H1 (cell line): ENCODE results near the gene ADGRV1. TPM values are rescaled to one million over a fixed set of nuclear protein-coding genes. Genes with fewer than 3 reads are reported as not detected.

Experiments
- GTF2F1 ChIP-seq: IDR thresholded peaks from 2 replicates; pipeline ENCODE4 v1.6.1; 2012; ENCODE audit warnings: low read depth, low read length, improper control_type of control experiment, borderline replicate concordance
- KDM5A ChIP-seq: fragments of 200-600 bp; IDR thresholded peaks from 2 replicates; pipeline ENCODE4 v1.7.1; 2012; ENCODE audit warnings: mild to moderate bottlenecking, low read length, inconsistent platforms, mixed read lengths
- MAFK ChIP-seq: IDR thresholded peaks from 2 replicates; pipeline ENCODE4 v1.6.1; 2012; ENCODE audit warnings: low read depth, mild to moderate bottlenecking, improper control_type of control experiment, low read length
- SIRT6 ChIP-seq: IDR thresholded peaks from one replicate; pipeline ENCODE4 v1.7.1; 2012; ENCODE audit warnings: low read length, inconsistent platforms
- SIX5 ChIP-seq: IDR thresholded peaks from 2 replicates; pipeline ENCODE4 v1.6.1; 2011; ENCODE audit warnings: mild to moderate bottlenecking, low read depth, low read length
- SP2 ChIP-seq: IDR thresholded peaks from 2 replicates; pipeline ENCODE4 v1.6.1; 2012; ENCODE audit warnings: mild to moderate bottlenecking, low read length, inconsistent platforms
- polyA plus RNA-seq, 7 experiments: library from polyadenylated mRNA; depleted of rRNA in 3 of 7; stranded (reverse) in 5 of 7; unstranded in 2 of 7; fragments of >200 nt in 5 of 7; fragments of 200-250 nt in 2 of 7; gene quantifications; 1 replicate in 5 of 7; 2 replicates in 1 of 7; 4 replicates in 1 of 7; pipeline versions ENCODE4 v1.2.1 to v1.2.3, GENCODE V29; 2011 to 2013; ENCODE audit warnings: missing spikeins in 2 of 7, mixed read lengths in 2 of 7
- total RNA-seq: library from RNA; stranded (reverse); fragmentation: NEBNext Ultra II Directional; extraction: Animal tissue kit (Norgen Biotek cat#: 25700); gene quantifications from 2 replicates; pipeline ENCODE4 v1.2.1, GENCODE V29; 2021
- TF ChIP-seq, protein P1 (sequence below): fragments of 300-600 bp; sonication (generic); IDR thresholded peaks from 2 replicates; pipeline ENCODE4 v1.7.1; 2012; ENCODE audit warnings: low read length, moderate library complexity, mild to moderate bottlenecking, inconsistent platforms; ENCODE audit not compliant: insufficient replicate concordance

The ADGRV1 gene
- total and polyA plus RNA-seq, 2 of the 8 experiments (the other 6 are each of a cell fraction or from before 2014, with no cell fraction given), result 53.1 to 62.2 TPM

DNA sequence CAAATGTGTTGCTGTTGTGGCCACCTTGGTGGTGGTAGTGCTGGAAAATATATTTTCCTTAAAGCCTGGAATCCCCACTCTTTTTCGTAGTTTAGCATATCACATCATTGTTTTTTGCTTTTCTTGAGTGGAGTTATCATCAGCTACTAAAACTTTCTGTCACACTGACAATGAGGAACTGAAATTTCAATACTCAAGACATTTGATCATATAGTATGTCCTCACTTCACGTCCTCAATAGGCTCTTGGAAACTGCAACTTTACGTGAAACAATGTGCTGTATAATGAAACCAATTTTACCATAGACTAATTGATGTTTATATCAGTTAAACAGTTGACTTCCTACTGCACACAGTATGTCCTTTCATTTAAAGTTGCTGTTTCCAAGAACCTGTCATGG lies 265.8 kb downstream of the ADGRV1 start (continued):
- TF ChIP-seq SIX5, result no peak
- TF ChIP-seq SP2, result no peak
- no peak for TF ChIP-seq KDM5A
- TF ChIP-seq SIRT6, result no peak
- TF ChIP-seq, protein P1, sequence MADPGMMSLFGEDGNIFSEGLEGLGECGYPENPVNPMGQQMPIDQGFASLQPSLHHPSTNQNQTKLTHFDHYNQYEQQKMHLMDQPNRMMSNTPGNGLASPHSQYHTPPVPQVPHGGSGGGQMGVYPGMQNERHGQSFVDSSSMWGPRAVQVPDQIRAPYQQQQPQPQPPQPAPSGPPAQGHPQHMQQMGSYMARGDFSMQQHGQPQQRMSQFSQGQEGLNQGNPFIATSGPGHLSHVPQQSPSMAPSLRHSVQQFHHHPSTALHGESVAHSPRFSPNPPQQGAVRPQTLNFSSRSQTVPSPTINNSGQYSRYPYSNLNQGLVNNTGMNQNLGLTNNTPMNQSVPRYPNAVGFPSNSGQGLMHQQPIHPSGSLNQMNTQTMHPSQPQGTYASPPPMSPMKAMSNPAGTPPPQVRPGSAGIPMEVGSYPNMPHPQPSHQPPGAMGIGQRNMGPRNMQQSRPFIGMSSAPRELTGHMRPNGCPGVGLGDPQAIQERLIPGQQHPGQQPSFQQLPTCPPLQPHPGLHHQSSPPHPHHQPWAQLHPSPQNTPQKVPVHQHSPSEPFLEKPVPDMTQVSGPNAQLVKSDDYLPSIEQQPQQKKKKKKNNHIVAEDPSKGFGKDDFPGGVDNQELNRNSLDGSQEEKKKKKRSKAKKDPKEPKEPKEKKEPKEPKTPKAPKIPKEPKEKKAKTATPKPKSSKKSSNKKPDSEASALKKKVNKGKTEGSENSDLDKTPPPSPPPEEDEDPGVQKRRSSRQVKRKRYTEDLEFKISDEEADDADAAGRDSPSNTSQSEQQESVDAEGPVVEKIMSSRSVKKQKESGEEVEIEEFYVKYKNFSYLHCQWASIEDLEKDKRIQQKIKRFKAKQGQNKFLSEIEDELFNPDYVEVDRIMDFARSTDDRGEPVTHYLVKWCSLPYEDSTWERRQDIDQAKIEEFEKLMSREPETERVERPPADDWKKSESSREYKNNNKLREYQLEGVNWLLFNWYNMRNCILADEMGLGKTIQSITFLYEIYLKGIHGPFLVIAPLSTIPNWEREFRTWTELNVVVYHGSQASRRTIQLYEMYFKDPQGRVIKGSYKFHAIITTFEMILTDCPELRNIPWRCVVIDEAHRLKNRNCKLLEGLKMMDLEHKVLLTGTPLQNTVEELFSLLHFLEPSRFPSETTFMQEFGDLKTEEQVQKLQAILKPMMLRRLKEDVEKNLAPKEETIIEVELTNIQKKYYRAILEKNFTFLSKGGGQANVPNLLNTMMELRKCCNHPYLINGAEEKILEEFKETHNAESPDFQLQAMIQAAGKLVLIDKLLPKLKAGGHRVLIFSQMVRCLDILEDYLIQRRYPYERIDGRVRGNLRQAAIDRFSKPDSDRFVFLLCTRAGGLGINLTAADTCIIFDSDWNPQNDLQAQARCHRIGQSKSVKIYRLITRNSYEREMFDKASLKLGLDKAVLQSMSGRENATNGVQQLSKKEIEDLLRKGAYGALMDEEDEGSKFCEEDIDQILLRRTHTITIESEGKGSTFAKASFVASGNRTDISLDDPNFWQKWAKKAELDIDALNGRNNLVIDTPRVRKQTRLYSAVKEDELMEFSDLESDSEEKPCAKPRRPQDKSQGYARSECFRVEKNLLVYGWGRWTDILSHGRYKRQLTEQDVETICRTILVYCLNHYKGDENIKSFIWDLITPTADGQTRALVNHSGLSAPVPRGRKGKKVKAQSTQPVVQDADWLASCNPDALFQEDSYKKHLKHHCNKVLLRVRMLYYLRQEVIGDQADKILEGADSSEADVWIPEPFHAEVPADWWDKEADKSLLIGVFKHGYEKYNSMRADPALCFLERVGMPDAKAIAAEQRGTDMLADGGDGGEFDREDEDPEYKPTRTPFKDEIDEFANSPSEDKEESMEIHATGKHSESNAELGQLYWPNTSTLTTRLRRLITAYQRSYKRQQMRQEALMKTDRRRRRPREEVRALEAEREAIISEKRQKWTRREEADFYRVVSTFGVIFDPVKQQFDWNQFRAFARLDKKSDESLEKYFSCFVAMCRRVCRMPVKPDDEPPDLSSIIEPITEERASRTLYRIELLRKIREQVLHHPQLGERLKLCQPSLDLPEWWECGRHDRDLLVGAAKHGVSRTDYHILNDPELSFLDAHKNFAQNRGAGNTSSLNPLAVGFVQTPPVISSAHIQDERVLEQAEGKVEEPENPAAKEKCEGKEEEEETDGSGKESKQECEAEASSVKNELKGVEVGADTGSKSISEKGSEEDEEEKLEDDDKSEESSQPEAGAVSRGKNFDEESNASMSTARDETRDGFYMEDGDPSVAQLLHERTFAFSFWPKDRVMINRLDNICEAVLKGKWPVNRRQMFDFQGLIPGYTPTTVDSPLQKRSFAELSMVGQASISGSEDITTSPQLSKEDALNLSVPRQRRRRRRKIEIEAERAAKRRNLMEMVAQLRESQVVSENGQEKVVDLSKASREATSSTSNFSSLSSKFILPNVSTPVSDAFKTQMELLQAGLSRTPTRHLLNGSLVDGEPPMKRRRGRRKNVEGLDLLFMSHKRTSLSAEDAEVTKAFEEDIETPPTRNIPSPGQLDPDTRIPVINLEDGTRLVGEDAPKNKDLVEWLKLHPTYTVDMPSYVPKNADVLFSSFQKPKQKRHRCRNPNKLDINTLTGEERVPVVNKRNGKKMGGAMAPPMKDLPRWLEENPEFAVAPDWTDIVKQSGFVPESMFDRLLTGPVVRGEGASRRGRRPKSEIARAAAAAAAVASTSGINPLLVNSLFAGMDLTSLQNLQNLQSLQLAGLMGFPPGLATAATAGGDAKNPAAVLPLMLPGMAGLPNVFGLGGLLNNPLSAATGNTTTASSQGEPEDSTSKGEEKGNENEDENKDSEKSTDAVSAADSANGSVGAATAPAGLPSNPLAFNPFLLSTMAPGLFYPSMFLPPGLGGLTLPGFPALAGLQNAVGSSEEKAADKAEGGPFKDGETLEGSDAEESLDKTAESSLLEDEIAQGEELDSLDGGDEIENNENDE, result no peak
- TF ChIP-seq GTF2F1, result no peak
- no peak for TF ChIP-seq MAFK
